Trophoblast cell (in vitro differentiated cells and primary cell): Measurements from ENCODE around the gene KLF7.

Source experiments
- DNase-seq, 2 donors: peaks; one replicate each; pipeline ENCODE4 v3.0.0-alpha.2; 2016
- H2AFZ ChIP-seq: 2 replicates; pipeline ENCODE4 v1.6.1; 2013; ENCODE audit warnings: low read length, moderate library complexity, mild to moderate bottlenecking; ENCODE audit not compliant: insufficient read depth, poor library complexity
- H2AK5ac ChIP-seq: 2 replicates; pipeline ENCODE4 v1.6.1; 2013; ENCODE audit warnings: mild to moderate bottlenecking, low read length
- H2BK120ac ChIP-seq: 2 replicates; pipeline ENCODE4 v1.6.1; 2013; ENCODE audit warnings: low read length, mild to moderate bottlenecking, moderate library complexity; ENCODE audit not compliant: insufficient read depth, poor library complexity
- H2BK12ac ChIP-seq: 2 replicates; pipeline ENCODE4 v1.6.1; 2013; ENCODE audit warnings: mild to moderate bottlenecking, low read length, moderate library complexity
- H2BK5ac ChIP-seq: 2 replicates; pipeline ENCODE4 v1.6.1; 2013; ENCODE audit warnings: low read length, low read depth, moderate library complexity, mild to moderate bottlenecking; ENCODE audit not compliant: poor library complexity
- H3K14ac ChIP-seq: 2 replicates; pipeline ENCODE4 v1.6.1; 2013; ENCODE audit warnings: mild to moderate bottlenecking, low read length
- H3K18ac ChIP-seq: 2 replicates; pipeline ENCODE4 v1.6.1; 2013; ENCODE audit warnings: mild to moderate bottlenecking, low read length
- H3K23ac ChIP-seq: 2 replicates; pipeline ENCODE4 v1.6.1; 2013; ENCODE audit warnings: low read length
- H3K27ac ChIP-seq: 2 replicates; pipeline ENCODE4 v1.5.1; 2013; ENCODE audit warnings: low read depth, mild to moderate bottlenecking, inconsistent platforms, low read length, moderate library complexity
- H3K27me3 ChIP-seq: 2 replicates; pipeline ENCODE4 v1.6.1; 2013; ENCODE audit warnings: inconsistent platforms, mild to moderate bottlenecking, low read length, moderate library complexity; ENCODE audit not compliant: insufficient read depth
- H3K36me3 ChIP-seq, 2 experiments: 1 replicate in 1 of 2; 2 replicates in 1 of 2; pipeline ENCODE4 v1.6.1; 2013; ENCODE audit warnings: low read length in 2 of 2, mild to moderate bottlenecking in 2 of 2, moderate library complexity in 1 of 2; ENCODE audit not compliant: insufficient read depth in 2 of 2, control insufficient read depth in 1 of 2
- H3K4ac ChIP-seq: 2 replicates; pipeline ENCODE4 v1.6.1; 2013; ENCODE audit warnings: low read depth, mild to moderate bottlenecking, low read length, moderate library complexity
- H3K4me1 ChIP-seq, 2 experiments: 1 replicate in 1 of 2; 2 replicates in 1 of 2; pipeline ENCODE4 v1.6.1; 2013; ENCODE audit warnings: low read length in 2 of 2, mild to moderate bottlenecking in 2 of 2, moderate library complexity in 1 of 2; ENCODE audit not compliant: insufficient read depth in 2 of 2, control insufficient read depth in 1 of 2
- H3K4me2 ChIP-seq: 2 replicates; pipeline ENCODE4 v1.6.1; 2013; ENCODE audit warnings: inconsistent platforms, mild to moderate bottlenecking, low read length, moderate library complexity
- H3K4me3 ChIP-seq: 2 replicates; pipeline ENCODE4 v1.5.1; 2013; ENCODE audit warnings: mild to moderate bottlenecking, low read depth, low read length, inconsistent platforms
- H3K79me1 ChIP-seq: one replicate; pipeline ENCODE4 v1.6.1; 2013; ENCODE audit warnings: low read length
- H3K79me2 ChIP-seq: 2 replicates; pipeline ENCODE4 v1.6.1; 2013; ENCODE audit warnings: low read length, mild to moderate bottlenecking; ENCODE audit not compliant: control insufficient read depth, insufficient read depth, poor library complexity
- H3K9ac ChIP-seq: 2 replicates; pipeline ENCODE4 v1.6.1; 2013; ENCODE audit warnings: mild to moderate bottlenecking, low read length
- H3K9me3 ChIP-seq: 2 replicates; pipeline ENCODE4 v1.6.1; 2013; ENCODE audit warnings: low read depth, mild to moderate bottlenecking, control low read depth, inconsistent platforms, low read length; ENCODE audit not compliant: insufficient read depth
- H4K12ac ChIP-seq: 2 replicates; pipeline ENCODE4 v1.6.1; 2013; ENCODE audit warnings: low read depth, mild to moderate bottlenecking, low read length, moderate library complexity
- H4K8ac ChIP-seq: 2 replicates; pipeline ENCODE4 v1.6.1; 2013; ENCODE audit warnings: low read depth, mild to moderate bottlenecking, low read length, moderate library complexity
- H4K91ac ChIP-seq: one replicate; pipeline ENCODE4 v1.6.1; 2013; ENCODE audit warnings: low read depth, mild to moderate bottlenecking, low read length, moderate library complexity
- WGBS: extraction: QIAGEN DNeasy Blood & Tissue Kit; methylation state at CpG from one replicate; pipeline ENCODE4 v1.1.7; 2013; ENCODE audit warnings: missing lambda C conversion rate; ENCODE audit not compliant: insufficient read length, insufficient coverage; ENCODE audit errors: extremely low coverage; 5-methylcytosine and 5-hydroxymethylcytosine counted together

Gene KLF7

DNA sequence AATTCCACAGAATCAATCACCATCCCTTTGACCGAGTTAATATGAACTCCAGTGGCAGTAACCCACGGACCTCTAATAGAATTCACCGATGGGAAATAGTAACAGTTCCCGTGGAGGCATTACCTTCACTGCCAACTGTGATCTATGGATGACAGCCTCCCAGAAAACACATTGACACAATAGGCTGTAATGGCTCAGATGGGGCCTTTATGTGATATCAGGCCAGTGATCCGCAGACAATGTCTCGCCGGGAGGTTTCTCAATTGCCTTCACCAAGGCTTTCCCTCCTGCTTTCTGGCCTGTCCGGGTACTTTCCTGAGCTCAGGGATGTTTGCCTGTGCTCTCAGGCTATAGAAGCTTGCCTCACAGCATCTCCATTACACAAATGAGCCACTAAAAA lies 34.4 kb upstream of the KLF7 start:
- H3K4me3 ChIP-seq = no peak overlapping the region
- no peak overlapping the region for H3K27ac ChIP-seq
- WGBS = no CpG with 5 or more reads among the region's 8 CpGs
- no peaks in the 10 kb centered on the region for H3K4me1 ChIP-seq
- H3K79me1 ChIP-seq = no peaks in the 10 kb centered on the region
- no peak overlapping the region for H3K4me2 ChIP-seq
- H3K36me3 ChIP-seq = no peaks in the 10 kb centered on the region
- no peak overlapping the region for H4K12ac ChIP-seq
- no peak overlapping the region for H2AK5ac ChIP-seq
- no peak for DNase-seq
- no peaks in the 10 kb centered on the region for H3K9me3 ChIP-seq
- H3K4ac ChIP-seq = no peak overlapping the region
- no peak overlapping the region for H2BK5ac ChIP-seq
- no peak overlapping the region for H4K91ac ChIP-seq
- no peak overlapping the region for H2BK120ac ChIP-seq
- H3K27me3 ChIP-seq = no peaks in the 10 kb centered on the region
- H3K18ac ChIP-seq = no peak overlapping the region
- H4K8ac ChIP-seq = no peak overlapping the region
- H3K79me2 ChIP-seq = no peaks in the 10 kb centered on the region
- H2BK12ac ChIP-seq = no peak overlapping the region
- no peak overlapping the region for H3K9ac ChIP-seq
- H2AFZ ChIP-seq = no peak overlapping the region
- no peak overlapping the region for H3K23ac ChIP-seq
- H3K14ac ChIP-seq = no peak overlapping the region

DNA sequence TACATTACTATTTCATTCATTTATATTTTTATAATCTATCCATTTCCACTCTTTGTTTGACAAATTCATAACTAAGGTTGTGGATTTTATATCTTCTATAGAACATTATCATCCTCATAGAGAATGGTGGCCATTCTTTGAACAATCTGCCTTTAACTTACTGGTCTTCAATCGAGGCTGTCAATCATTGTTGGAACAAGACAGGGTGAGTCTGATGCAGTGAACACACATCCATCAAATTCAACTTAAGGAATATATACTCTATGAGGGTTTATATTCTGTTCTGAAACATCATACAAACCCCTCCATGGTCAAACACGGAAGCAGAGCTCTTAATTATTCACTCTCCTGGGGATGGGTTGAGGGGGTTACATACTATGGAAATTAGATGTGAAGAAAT lies 28.3 kb upstream of the KLF7 start:
- no peak overlapping the region for H3K23ac ChIP-seq
- no peaks in the 10 kb centered on the region for H3K79me1 ChIP-seq
- no peak overlapping the region for H4K12ac ChIP-seq
- no peak overlapping the region for H4K8ac ChIP-seq
- no peak overlapping the region for H3K9ac ChIP-seq
- no CpG with 5 or more reads among the region's 2 CpGs for WGBS
- H2AFZ ChIP-seq = no peak overlapping the region
- H4K91ac ChIP-seq = no peak overlapping the region
- no peak overlapping the region for H3K4me2 ChIP-seq
- DNase-seq = no peak
- H2BK12ac ChIP-seq = no peak overlapping the region
- no peak overlapping the region for H2AK5ac ChIP-seq
- H3K27me3 ChIP-seq = no peaks in the 10 kb centered on the region
- no peaks in the 10 kb centered on the region for H3K36me3 ChIP-seq
- H3K14ac ChIP-seq = no peak overlapping the region
- H3K4me1 ChIP-seq = no peaks in the 10 kb centered on the region
- H3K27ac ChIP-seq = no peak overlapping the region
- no peaks in the 10 kb centered on the region for H3K9me3 ChIP-seq
- H3K4me3 ChIP-seq = no peak overlapping the region
- H3K18ac ChIP-seq = no peak overlapping the region
- H3K79me2 ChIP-seq = no peaks in the 10 kb centered on the region
- H3K4ac ChIP-seq = no peak overlapping the region
- H2BK5ac ChIP-seq = no peak overlapping the region
- H2BK120ac ChIP-seq = no peak overlapping the region

- H3K4me2 ChIP-seq = no peak overlapping the region
- H2AK5ac ChIP-seq = no peak overlapping the region
- H3K79me2 ChIP-seq = no peaks in the 10 kb centered on the region
- no peak overlapping the region for H4K12ac ChIP-seq
- H3K9me3 ChIP-seq = no peaks in the 10 kb centered on the region
- no peak overlapping the region for H2BK12ac ChIP-seq
- no peak overlapping the region for H2AFZ ChIP-seq
- no peak overlapping the region for H3K23ac ChIP-seq
- no peak overlapping the region for H3K14ac ChIP-seq
- no peak overlapping the region for H3K4me3 ChIP-seq
- WGBS = no CpG with 5 or more reads among the region's 3 CpGs
- no peak overlapping the region for H4K91ac ChIP-seq
- H3K27me3 ChIP-seq = no peaks in the 10 kb centered on the region
- no peak overlapping the region for H3K4ac ChIP-seq
- no peak overlapping the region for H3K18ac ChIP-seq
- H3K9ac ChIP-seq = no peak overlapping the region
- H3K4me1 ChIP-seq = no peaks in the 10 kb centered on the region
- no peak overlapping the region for H3K27ac ChIP-seq
- no peak overlapping the region for H4K8ac ChIP-seq
- no peak overlapping the region for H2BK120ac ChIP-seq
- H2BK5ac ChIP-seq = no peak overlapping the region
- H3K79me1 ChIP-seq = no peaks in the 10 kb centered on the region
- H3K36me3 ChIP-seq = no peaks in the 10 kb centered on the region
- no peak for DNase-seq
These were observed 23.1 kb upstream of the KLF7 start for GRCh38 chr2:207188626-207189419.

- WGBS = no CpG with 5 or more reads among the region's 6 CpGs
- H3K23ac ChIP-seq = no peak overlapping the region
- H3K4me2 ChIP-seq = no peak overlapping the region
These were observed 19.6 kb upstream of the KLF7 start for GRCh38 chr2:207185372-207185771.

More at GRCh38 chr2:207185372-207185771, 19.6 kb upstream of the KLF7 start:
- no peaks in the 10 kb centered on the region for H3K27me3 ChIP-seq
- no peaks in the 10 kb centered on the region for H3K79me2 ChIP-seq
- no peak overlapping the region for H4K91ac ChIP-seq
- no peak overlapping the region for H2BK120ac ChIP-seq
- H4K8ac ChIP-seq = no peak overlapping the region
- no peak overlapping the region for H3K18ac ChIP-seq
- no peak overlapping the region for H4K12ac ChIP-seq
- DNase-seq = no peak
- H3K9me3 ChIP-seq = no peaks in the 10 kb centered on the region
- no peak overlapping the region for H3K9ac ChIP-seq
- H3K27ac ChIP-seq = no peak overlapping the region
- no peak overlapping the region for H3K14ac ChIP-seq
- H2BK5ac ChIP-seq = no peak overlapping the region
- H3K4me1 ChIP-seq = no peaks in the 10 kb centered on the region
- H3K4ac ChIP-seq = no peak overlapping the region
- H3K4me3 ChIP-seq = no peak overlapping the region
- H3K79me1 ChIP-seq = no peaks in the 10 kb centered on the region
- H2AFZ ChIP-seq = no peak overlapping the region
- no peak overlapping the region for H2AK5ac ChIP-seq
- no peak overlapping the region for H2BK12ac ChIP-seq
- no peaks in the 10 kb centered on the region for H3K36me3 ChIP-seq
